Retinal pigment epithelial cell (primary cell): ENCODE measurements around the gene AQP2.

Experiments used
- DNase-seq: peaks from one replicate; pipeline ENCODE4 v3.0.0-alpha.2; 2010; ENCODE audit warnings: low read depth
- H3K4me3 ChIP-seq: 2 replicates; pipeline ENCODE4 v1.5.1; 2011; ENCODE audit warnings: mild to moderate bottlenecking, low read length, control low read depth, moderate library complexity
- CTCF ChIP-seq: conservative IDR thresholded peaks from 2 replicates; pipeline ENCODE4 v1.5.1; 2011; ENCODE audit warnings: low read depth, low read length, control low read depth, inconsistent platforms

The AQP2 gene

DNA sequence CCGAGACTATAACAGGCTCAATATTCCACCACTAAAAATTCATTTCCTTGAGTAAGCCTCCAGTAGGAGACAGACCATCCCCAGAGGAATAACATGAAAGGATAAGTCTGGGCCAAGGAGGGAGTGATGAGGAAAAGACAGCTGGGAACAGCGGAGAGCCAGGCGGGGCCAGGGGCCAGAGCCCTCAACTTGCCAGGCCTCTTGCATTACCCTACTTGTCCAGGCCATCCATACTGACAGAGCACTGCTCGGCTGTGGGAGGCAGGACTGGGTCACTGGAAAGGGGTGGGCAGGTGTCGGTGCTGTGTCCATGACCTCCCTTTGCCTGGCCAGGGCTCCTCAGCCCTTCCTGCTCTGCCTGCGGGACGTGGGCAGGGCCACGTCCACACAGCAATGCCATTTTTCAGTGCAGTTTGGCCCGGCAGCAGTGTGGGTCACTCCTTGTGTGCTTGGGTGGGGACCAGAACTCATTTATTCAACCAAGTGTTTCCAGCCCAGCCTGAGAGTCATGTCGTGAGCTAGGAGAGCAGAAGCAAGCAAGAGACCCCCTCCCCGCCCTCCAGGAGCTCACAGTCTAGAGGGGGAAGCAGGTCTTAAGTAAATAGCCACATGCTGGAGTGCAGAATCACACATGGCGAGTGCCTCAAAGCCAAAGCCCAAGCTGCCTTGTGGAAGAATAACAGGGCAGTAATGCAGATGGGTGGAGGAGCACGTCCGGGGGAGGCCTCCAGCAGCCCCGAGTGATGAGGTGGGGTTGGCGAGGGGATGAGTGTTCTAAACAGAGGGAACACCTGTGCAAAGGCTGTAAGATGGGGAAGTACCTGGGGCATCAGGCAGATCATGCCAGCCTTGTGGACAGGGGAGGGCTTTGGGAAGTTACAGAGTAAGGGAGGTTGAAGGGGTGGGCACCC, 37.9 kb upstream of the AQP2 start:
- no peak for DNase-seq
- H3K4me3 ChIP-seq = no peak overlapping the region
- TF ChIP-seq CTCF = no peak

- H3K4me3 ChIP-seq = no peak overlapping the region
- no peak for TF ChIP-seq CTCF
- no peak for DNase-seq
Measured at GRCh38 chr12:49916129-49916919, 34.2 kb upstream of the AQP2 start.

DNA sequence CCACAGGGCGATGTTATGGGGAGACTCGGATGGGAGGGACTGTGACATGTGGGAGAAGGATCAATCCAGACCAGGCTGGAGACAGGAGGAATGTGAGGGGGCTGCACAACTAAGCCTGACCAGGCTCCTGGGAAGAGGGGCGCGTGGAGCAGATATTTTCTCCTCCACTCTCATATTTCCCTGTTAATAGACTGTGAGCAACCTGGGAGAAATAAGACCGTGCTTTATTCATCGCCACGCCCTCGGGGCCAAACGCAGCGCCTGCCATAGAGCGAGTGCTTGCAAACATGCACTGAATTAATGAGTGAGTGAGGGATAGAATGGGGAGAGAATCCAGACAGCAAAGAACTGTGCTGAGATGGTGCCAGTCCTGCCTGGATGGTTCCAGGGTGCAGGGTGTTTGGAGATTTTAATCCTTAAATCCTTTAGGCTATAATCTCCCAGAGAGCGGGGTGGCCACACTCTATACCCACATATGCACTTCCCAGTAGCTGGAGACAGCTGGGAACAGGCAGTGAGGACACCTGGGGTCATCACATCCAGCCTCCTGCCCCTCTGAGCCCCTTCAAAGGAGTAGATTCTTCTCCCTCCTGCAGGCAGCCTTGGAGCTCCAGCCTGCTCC, 33.3 kb upstream of the AQP2 start:
- H3K4me3 ChIP-seq = no peak overlapping the region
- no peak for DNase-seq
- no peak for TF ChIP-seq CTCF

- TF ChIP-seq CTCF = no peak
- no peak overlapping the region for H3K4me3 ChIP-seq
- DNase-seq = no peak
Measured at GRCh38 chr12:49917788-49918173, 32.8 kb upstream of the AQP2 start.

DNA sequence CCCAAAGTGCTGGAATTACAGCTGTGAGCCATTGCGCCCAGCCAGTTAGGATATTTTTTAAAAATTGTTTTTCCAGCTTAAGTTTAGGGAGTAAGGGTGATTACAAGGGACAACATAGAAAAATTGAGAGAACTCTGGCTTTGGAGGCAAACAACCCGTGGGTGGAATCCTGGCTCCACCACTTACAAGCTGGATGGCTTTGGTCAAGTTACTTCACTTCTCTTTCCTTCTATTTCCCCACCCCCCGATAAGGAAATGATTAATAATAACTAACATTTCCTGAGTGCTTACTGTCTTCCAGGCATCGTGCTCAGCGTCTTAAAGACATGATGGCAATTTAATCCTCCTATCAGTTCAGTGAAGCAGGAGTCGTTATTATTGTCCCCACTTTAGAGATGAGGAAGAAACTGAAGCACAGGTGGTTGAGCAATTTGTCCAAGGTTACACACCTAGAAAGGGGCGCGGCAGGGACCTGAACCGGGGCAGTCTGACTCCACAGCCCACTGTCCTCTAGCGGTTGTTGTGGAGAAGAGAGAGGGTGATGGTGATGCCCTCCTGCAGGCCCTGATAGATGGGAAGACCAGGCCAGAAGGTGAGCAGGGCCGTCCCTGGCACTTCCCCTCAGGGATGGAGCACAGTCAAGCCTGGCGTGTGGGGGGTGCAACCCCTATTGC, 30.2 kb upstream of the AQP2 start:
- no peak overlapping the region for H3K4me3 ChIP-seq
- no peak for DNase-seq
- TF ChIP-seq CTCF = no peak

DNA sequence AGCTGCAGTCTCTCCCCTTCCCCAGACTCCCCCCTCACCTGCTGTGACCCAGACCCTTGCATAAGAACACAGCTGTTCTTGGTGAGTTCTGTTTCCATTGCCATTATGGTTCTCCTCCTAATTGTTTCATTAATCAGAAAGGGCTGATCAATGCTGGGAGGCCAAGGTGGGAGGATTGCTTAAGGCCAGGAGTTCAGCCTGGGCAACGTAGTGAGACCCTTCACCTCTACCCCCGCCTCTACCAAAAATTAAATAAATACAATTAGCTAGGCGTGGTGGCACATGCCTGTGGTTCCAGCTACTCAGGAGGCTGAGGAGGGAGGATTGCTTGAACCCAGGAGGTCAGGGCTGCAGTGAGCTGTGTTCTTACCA, 29.6 kb upstream of the AQP2 start:
- TF ChIP-seq CTCF = no peak
- no peak overlapping the region for H3K4me3 ChIP-seq
- DNase-seq = no peak
